Epithelial cell of esophagus (primary cell): Measurements from ENCODE around the gene CCDC201.
"Not testable (repeated sequence)": the region's sequence is repeated elsewhere in the genome, so short reads cannot be mapped to it uniquely, and the experiment has no call there.

ENCODE experiments used
- DNase-seq: peaks from one replicate; pipeline ENCODE4 v3.0.0; 2010; ENCODE audit warnings: low read depth
- H3K4me3 ChIP-seq: 2 replicates; pipeline ENCODE4 v1.5.1; 2011; ENCODE audit warnings: mild to moderate bottlenecking, low read length, control low read depth
- CTCF ChIP-seq: IDR thresholded peaks from 2 replicates; pipeline ENCODE4 v1.5.1; 2011; ENCODE audit warnings: low read depth, mild to moderate bottlenecking, low read length, control low read depth, inconsistent platforms; ENCODE audit not compliant: insufficient read depth; ENCODE audit errors: missing control alignments

Gene CCDC201

DNA sequence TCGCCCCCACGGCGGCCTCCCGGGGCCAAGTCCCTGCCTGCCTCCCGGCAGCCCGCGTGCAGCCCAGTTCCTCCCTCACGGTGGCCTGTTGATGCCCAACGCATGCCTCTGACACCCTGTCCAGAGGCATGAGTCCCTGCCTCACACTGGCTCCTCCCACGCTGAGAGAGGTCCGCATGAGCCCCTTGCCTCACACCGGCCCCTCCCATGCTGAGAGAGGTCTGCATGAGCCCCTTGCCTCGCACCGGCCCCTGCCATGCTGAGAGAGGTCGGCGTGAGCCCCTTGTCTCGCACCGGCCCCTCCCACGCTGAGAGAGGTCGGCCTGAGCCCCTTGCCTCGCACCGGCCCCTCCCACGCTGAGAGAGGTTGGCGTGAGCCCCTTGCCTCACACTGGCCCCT is 59.9 kb downstream of the CCDC201 start:
- no peak for TF ChIP-seq CTCF
- DNase-seq = no peak
- no peak overlapping the region for H3K4me3 ChIP-seq

GRCh38 chr7:45811652-45812234 is 61.1 kb downstream of the CCDC201 start:
- H3K4me3 ChIP-seq, DNase-seq: not testable (repeated sequence)

DNA sequence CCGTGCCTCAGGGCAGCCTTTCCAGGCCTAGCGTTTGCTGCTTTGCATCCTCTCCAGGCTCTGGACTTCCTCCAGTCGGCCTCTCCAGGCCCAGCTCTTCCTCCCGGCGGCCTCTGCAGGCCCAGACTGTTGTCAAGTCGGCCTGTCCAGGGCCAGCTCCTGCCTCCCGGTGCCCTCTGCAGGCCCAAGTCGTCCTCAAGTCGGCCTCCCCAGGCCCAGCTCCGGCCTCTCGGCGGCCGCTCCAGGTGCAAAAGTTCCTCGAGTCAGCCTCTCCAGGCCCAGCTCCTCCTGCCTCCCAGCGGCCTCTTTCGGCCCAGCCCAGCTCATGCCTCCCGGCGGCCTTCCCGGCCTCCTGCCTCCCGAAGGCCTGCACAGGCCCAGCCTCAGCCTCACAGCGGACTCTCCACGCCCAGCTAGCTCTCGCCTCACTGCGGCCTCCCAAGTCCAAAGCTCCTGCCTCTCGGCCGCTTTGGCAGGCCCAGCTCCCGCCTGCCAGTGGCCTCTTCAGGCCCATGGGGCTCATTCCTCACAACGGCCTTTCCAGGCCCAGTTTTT is 62.4 kb downstream of the CCDC201 start:
- not testable (repeated sequence) for H3K4me3 ChIP-seq, DNase-seq
